T1000 (cell line): Measurements from ENCODE around the gene RASA3.
"Not testable (repeated sequence)": the region's sequence is repeated elsewhere in the genome, so short reads cannot be mapped to it uniquely, and the experiment has no call there.

Experiments used
- DNase-seq: peaks from one replicate; lab custom pipeline; 2025; ENCODE audit warnings: mixed read lengths; lab: John Stamatoyannopoulos, UW

Gene RASA3

DNA sequence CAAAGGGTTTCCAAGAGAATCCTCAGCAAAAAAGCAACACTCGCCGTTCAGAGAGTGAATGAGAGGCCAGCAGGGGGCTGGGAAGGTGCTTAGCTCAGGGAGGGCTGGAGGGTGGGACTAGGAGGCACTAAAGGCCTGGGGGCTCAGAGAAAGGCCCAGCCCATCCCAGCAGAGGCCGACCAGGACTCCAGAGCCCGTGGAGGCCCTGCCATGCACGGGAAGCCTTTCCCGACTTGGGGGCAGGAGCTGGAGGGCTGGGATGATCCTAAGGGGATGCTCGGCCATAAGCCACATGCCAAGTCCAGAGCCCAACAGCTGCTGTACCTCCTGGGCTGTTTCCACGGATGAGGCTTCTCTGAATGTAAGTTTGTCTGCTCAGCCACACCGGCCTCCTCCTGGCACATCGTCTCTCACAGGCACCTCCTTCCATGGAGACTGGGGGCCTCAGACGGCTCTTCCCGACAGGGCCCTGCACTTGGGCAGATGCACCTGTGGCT lies 19.5 kb downstream of the RASA3 start:
- DNase-seq: no peak

DNA sequence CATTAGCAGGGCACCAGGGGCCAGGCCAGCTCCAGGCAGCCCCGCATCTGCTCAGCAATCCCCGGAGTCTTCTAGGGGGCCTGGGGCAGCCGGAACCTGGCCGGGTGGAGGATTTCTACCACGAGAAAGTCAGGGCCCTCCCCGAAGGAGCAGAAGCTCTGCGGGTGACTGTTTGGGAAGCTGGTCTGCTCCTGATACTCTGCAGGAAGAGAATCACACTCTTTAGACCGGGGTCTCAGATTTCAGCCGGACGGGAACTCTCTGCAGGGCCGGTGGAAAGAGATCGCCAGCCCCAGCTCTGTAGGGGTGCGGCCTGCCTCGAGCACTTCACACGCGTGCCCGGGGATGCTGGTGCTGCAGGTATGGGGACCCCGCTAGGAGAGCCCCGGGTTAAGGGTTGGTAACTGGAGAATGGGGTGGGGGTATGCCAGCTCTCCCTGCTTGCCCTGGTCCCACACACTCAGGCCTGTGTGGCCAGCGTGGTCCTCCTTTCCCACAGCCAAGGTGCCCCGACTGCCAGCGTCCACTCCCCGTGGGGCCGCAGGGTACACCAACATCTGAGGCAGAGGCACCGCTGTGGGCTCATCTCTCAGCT lies 20.1 kb downstream of the RASA3 start:
- DNase-seq: no peak

DNA sequence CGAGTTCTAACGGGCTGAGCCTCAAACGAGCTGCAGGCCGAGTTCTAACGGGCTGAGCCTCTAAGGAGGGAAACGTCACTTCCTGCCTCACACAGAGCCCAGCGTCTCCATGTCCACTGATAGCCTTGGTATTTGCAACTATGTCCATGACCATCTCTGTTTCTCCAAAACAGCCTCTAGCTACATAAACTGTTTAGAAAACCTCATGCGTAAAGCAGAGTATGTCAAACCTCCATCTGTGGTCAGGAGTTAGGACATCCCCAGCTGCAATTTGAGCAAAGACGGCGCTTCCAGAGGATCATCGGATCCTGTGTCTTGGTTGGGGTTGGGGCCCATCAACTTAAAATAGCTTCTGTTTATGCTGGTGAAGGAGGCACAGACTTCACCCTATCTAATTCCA lies 20.8 kb downstream of the RASA3 start:
- no peak for DNase-seq

DNA sequence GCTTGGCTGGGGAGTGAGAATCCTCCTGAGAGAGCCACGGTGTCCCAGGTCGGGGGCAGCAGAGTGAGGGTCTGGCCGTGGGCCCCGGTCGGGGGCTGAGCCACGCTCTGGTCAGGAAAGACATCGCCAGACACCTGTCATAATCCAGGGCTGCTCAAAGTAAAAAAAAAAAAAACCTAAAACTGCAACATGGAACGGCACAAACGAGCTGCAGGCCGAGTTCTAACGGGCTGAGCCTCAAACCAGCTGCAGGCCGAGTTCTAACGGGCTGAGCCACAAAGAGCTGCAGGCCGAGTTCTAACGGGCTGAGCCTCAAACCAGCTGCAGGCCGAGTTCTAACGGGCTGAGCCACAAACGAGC lies 21.6 kb downstream of the RASA3 start:
- DNase-seq: not testable (repeated sequence)

DNA sequence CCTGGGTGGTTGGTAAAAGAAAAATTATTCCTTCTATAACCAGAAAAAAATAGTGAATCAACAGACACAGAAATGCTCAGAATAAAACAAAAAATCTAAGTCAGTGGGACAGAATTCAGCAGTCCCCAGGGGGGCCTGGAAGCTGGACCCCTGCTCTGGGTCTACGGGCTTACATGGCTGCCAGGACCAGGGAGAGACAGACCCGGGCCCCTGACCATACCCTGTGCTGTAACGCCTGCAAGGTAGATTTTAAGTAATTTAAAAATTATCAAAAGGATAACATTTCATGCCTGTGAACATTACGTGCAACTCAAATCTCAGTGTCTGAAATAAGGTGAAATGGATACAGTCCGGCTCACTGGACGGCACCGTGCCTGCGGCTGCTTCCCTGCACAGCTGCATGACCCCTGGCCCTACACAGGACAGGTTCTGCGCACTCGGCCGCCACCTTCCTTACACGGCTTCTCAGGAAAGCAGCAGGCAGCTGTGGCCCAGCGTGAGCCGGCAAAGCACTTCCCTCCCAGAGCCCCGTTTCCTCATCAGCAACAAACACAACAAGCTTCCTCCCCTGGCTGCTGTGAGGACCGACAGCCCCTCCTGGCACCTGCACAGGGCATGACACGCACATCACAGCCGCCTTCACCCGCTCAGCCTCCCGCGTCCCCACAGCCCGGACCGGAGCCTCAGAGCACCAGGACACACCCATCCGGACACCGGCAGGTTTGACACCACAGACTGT lies 22.2 kb downstream of the RASA3 start:
- DNase-seq: no peak

DNA sequence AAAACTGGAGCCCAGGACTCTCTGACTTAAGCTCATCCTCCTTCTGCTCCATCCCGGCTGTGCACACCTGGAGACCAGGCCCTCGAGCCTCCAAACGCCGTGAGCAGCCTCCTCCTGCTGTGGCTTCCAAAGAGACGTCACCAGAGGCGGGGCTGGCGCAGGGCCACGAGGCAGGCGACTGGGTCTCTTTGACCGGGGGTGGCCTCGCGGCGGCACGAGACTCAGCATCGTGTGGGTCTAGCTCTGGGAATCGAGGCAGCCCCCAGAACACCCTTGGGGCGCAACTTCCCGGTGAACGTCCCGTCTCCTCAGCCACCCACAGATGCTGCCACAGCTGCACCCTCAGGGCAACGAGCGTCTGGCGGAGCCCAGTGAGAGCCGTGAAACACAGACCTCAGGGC lies 22.8 kb downstream of the RASA3 start:
- DNase-seq: no peak

DNA sequence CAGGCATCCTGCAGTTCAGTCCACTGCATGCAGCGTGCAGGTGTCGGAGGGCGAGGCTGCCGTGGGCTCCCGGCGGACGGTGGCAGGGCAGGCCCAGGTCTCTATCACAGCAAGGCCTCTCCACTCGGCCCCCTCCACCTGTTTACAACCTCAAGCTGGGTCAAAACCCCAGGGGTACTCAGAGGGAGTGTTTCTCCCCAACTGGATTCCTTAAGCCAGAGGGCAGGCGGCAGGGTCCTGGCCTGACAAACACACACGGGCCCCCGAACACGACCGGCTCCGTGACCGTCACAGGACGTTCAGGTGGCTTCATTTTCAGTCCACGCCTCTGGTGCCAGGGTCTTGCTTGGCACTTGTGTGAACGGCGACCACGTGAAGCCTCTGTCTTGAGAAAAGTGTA lies 23.5 kb downstream of the RASA3 start:
- no peak for DNase-seq

DNA sequence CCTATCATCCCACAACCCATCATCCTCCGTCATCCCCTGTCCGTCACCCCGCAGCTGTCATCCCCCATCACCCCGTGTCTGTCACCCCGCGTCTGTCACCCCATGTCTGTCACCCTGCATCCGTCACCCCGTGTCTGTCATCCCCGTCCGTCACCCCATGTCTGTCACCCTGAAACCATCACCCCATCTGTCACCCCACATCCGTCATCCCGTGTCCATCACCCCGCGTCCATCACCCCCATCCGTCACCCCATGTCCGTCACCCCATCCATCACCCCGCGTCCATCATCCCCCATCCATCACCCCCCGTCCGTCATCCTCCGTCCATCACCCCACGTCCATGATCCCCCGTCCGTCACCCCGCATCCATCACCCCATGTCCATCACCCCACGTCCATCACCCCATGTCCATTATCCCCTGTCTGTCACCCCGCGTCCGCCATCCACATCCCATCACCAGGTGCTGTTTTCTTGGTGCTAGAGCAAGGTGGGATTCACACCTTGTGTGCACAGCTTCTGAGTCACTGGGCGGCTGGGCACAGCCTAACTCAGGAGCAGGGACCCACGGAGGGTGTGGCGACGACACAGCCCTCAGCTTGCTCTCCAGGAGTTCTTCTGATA lies 24.2 kb downstream of the RASA3 start:
- no peak for DNase-seq

DNA sequence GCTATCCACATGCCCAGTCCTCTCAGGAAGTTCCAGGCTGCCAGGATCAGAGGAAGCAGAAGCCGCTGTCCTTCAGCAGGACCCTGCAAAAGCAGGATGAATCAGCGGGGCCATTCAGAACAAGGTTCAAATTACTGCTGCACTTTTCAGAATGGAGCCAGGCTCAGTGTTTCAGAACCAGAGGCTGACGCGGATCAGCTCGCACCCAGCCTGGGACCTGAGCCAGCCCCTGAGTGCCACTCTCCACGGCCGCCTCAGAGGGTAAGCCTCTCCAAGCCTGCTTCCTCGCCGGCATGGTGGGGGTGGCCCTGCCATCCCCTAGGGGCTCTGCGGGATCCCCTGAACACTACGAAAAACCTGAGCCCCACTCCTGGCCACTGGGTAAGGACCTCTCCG lies 24.7 kb downstream of the RASA3 start:
- peak; percentile 46 for DNase-seq

DNA sequence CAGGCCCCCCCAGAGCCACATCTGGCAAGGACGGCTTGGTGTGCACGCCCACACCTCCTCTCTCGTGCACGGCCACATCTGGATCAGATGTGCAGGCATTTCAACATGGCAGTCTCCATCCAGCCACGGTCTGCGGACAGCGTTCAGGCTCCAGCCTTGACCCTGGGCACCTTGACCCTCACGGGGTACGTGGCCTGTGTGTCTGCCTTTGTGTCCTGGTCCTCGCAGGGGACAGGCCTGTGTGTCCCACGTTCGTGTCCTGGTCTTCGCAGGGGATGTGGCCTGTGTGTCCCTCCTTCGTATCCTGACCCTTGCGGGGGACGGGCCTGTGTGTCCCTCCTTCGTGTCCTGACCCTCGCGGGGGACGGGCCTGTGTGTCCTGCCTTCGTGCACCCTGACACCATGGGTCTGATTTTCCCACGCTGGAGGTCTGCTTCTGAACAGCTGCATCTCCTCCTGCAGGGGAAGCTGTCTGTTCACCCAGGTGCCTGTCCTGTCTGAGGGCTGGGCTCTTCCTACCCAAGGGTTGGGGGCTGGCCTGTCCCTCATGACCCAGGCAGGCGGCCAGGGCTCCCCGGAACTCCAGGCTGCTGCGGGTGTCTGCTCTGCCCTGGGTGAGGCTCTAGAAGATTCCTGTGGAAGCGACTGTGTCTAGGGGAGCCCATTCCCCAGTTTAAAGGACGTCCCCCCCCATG lies 25.3 kb downstream of the RASA3 start:
- DNase-seq: no peak

DNA sequence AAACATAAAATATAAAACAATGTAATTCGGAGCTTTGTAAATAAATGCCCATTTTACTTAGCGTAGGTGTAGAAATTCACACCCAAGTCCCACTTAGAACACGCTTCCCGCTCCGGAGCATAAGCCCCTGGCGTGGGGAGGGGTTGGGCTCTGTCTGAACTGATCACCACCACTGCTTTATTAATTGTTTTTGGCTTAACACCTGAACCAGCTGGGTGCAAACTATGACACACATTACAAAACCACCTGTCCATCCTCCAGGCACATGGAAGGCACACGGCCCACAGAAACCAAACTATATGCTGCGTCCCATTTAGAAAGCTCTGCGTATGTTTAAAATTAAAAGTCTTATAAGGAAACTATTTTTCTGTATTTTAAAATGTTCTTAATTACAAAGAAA lies 25.9 kb downstream of the RASA3 start:
- no peak for DNase-seq

DNA sequence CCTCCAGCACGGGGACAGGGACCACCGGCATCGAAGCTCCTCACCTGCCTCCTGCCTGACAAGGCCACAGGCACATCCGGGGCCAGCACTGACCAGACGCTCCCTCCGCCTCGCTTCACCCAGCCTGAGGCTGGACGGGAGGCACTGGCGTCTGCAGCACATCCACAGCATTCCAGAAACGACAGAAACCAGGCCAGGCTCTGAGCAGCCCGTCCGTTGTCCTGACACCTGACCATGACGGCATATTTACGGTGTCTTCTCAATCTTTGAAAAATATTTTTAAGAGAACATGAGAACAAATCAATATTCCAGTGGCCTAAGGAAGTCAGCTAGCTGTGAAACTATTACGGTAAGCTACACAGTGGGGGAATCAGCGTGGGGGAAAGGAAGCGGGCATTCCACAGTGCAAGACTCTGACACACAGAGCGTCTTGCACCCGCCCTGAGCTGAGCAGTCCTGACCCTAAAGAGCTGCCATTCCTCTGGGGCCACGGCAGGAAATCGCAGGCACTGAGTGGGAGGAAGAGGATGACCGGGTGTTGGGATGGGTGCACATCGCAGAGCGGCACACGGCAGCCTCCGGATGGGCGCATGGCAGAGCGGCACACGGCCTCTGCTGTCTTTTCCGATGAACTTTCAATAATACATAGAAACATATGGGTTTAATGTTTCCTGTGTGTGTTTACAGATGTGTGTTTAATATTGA lies 26.8 kb downstream of the RASA3 start:
- no peak for DNase-seq

DNA sequence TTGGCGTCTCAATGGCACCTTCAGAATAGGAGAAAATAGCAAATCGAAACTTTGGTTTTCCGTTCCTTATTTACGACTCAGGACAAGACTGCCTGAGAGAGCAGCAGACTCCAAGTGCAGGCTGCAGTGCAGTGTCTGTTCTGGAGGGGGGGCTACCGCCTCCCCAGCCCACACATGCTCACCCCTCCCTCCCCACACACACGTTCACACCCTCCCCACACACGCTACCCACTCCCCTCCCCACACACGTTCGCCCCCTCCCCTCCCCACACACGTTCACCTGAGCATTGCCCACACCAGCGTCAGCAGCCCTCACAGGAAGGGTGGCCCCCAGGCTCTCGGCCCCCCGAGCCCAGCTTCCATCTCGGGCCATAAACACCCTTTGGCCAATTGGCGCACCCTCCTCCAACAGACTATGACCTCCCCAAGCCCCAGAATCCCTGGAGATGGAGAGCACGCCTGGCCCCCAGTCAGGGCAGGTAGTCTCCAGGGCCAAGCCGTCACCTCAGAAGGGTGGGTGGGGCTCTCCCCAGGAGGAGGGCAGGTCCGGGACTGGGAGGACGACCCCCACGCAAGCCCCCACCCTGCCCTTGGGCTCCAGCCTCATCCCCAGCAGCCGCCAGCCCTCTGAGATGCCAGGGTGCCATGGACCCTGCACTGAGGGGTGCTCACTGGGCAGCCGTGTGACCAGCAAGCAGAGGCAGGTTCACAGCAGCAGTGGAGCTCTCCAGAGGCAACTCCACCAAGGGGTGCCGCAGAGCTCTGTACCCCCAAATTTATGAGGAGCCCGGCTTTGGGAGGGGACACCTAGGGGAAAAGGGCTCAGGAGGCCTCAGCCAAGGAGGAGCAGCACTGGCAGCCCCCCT lies 27.5 kb downstream of the RASA3 start:
- DNase-seq: no peak

DNA sequence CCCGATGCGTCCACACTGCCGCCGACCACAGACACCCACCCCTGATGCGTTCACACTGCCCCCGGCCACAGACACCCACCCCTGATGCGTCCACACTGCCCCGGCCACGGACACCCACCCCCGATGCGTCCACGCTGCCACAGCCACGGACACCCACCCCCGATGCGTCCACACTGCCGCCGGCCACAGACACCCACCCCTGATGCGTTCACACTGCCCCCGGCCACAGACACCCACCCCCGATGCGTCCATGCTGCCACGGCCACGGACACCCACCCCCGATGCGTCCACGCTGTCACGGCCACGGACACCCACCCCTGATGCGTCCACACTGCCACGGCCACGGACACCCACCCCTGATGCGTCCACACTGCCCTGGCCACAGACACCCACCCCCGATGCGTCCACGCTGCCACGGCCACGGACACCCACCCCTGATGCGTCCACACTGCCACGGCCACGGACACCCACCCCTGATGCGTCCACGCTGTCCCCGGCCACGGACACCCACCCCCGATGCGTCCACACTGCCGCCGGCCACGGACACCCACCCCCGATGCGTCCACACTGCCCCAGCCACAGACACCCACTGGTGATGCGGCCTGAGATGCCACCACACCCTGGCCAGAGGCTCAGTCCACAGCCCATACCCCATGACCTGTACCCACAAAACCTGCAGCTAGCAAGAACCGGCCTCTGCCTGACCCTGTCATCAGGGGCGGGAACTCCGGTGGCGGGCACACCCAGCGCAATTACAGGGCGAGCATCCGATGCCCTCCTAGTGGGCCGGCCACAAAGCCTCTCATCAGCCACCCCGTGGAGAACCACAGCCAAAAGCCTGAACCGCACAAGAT lies 28.4 kb downstream of the RASA3 start:
- peak; percentile 37 for DNase-seq

DNA sequence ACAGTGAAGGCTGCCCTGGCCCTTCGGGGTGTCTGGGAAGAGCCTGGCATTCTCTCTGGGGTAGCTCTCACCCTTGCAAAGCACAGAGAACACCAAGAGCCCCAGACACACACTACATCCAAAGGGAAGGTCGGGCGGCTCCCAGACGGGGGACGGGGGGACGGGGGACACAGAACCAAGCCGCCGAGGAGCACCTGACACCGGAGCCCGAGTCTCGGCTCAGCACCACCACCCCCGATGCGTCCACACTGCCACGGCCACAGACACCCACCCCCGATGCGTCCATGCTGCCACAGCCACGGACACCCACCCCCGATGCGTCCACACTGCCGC lies 29.2 kb downstream of the RASA3 start:
- not testable (repeated sequence) for DNase-seq

DNA sequence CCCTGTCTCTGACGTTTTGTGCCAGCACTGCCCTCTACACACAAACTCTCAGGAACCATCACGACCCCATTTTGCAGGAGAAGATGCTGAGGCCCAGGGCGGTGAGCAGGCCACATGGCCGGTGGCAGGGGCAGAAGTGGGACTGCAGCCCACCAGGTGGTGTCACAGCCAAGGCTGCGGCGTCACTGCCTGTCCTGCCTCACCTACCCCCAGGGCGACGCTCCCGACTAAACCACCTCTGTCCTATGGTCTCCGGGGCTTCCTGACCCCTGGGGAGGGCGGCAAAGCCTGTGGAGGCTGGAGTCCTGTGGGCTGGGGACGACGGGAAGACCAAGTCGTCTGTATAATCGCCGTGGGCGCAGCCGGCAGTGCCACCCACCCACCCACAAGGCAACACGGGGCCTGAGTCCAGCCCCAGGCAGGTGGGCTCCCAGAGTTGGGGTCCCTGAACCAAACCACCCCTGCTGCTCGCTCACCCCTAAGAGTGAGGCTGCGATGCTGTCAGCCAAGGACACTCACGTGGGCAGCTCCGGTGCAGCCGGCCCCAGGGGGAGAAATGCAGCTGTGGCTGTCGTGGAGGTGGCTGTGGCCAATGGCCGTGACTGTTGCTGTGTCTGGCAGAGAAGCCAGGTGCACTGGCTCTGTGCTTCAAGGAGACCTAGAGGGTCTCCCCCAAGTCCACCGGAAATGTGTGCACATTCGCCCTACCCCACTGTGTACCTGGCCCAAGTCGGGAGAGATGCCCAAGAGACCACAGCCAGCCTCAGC lies 29.7 kb downstream of the RASA3 start:
- DNase-seq: no peak

DNA sequence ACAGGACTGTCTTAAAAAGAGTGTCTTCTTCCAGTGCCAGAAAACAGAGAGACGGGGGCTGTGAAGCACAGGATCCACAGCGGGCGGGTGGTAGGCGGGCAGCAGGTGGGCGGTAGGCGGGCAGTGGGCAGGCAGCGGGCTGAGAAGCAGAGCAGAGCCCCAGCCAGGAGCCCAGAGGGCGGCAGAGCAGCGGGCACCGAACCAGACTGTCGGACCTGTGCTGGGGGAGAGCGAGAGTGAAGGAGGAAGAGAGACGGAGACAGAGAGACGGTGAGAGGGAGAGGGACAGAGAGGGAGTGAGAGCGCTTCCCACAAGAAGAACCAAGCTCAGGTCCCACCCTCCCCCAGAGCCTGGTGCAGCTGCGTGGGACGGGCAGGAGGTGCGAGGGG lies 30.3 kb downstream of the RASA3 start:
- DNase-seq: no peak

DNA sequence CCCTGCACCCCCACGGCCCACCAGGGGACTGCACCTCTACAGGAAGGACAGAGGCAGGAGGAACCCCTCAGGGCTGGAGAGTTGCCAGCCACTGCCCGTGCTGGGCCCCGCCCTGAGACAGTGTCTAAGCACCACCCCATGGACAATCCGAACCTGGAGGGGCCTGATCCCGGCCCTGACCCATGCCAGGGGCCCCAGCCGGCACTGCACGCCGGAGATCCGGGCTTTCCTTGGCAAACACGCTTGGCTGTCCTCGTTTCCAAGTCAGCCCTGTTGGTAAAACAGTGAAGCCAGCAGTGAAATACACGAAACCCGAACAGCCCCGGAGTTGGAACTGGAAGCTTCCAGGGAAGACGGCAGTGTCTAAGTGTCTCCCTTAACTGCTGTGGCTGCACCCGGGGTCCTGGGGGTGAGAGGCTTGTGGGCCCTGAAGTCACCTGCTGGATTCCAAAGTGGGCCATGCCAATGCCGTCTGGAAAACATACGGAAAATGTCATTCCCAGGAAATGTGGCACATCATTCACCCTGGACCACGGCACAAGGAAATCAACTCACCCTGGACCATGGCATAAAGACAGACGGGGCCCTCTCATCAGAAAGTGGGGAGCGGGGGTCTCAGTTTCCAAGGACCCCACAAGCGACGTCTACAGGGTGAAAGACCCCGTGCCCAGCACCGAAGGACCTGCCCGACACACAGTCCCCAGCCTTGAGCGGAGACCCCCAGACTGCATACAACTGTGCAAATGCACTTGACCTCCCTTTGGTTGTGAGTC lies 30.9 kb downstream of the RASA3 start:
- no peak for DNase-seq
